ES-I3 (cell line): Measurements from ENCODE around the gene TMEM147.
A peak's percentile ranks its signal among the peaks of the same experiment; 100 is the strongest.

ENCODE experiments used
- H3K36me3 ChIP-seq: 2 replicates; pipeline ENCODE4 v1.6.1; 2013; ENCODE audit warnings: mild to moderate bottlenecking, low read length, control low read depth, moderate library complexity; ENCODE audit not compliant: insufficient read depth
- H3K4me1 ChIP-seq: 2 replicates; pipeline ENCODE4 v1.6.1; 2013; ENCODE audit warnings: mild to moderate bottlenecking, control low read depth, low read length; ENCODE audit not compliant: insufficient read depth
- H3K9ac ChIP-seq: 2 replicates; pipeline ENCODE4 v1.6.1; 2013; ENCODE audit warnings: low read depth, mild to moderate bottlenecking, low read length, moderate library complexity
- H3K9me3 ChIP-seq: 2 replicates; pipeline ENCODE4 v1.6.1; 2013; ENCODE audit warnings: mild to moderate bottlenecking, low read length, moderate library complexity; ENCODE audit not compliant: control insufficient read depth, insufficient read depth

The TMEM147 gene

GRCh38 chr19:35545001-35545854 lies at the start of gene TMEM147:
Gene TMEM147 (plus strand): TSS chr19:35545626. CDS start chr19:35545740, 114 bp downstream.
- peak within 1 kb of the TSS; percentile 91 for H3K9ac ChIP-seq
- H3K9me3 ChIP-seq: no peaks in the 10 kb centered on the region
- H3K4me1 ChIP-seq: peaks cover 5% of the 10 kb centered on the region; the same call in 1 of the 2 replicates
- peaks cover 3% of the 10 kb centered on the region; the same call in 1 of the 2 replicates for H3K36me3 ChIP-seq

- H3K4me1 ChIP-seq: no peaks in the 10 kb centered on the region
- no peaks in the 10 kb centered on the region for H3K36me3 ChIP-seq
- no peak overlapping the region for H3K9ac ChIP-seq
- H3K9me3 ChIP-seq: no peaks in the 10 kb centered on the region
Measured at GRCh38 chr19:35497406-35497805, 48.0 kb upstream of the TMEM147 start.

- Histone ChIP-seq H3K36me3 (no peaks in the 10 kb centered on the region), H3K4me1 (no peaks in the 10 kb centered on the region), H3K9me3 (no peaks in the 10 kb centered on the region), H3K9ac (no peak overlapping the region)
Measured at GRCh38 chr19:35498220-35498619, 47.2 kb upstream of the TMEM147 start.

- 0 out of 2 replicates have a peak, but pooled peaks cover under 1% of the 10 kb centered on the region for H3K36me3 ChIP-seq
- no peak overlapping the region for H3K9ac ChIP-seq
- no peaks in the 10 kb centered on the region for H3K4me1 ChIP-seq
- H3K9me3 ChIP-seq: no peaks in the 10 kb centered on the region
Measured at GRCh38 chr19:35498984-35499527, 46.4 kb upstream of the TMEM147 start.

GRCh38 chr19:35500611-35501010 lies 44.8 kb upstream of the TMEM147 start:
- Histone ChIP-seq H3K36me3 (peaks cover 14% of the 10 kb centered on the region), H3K4me1 (no peaks in the 10 kb centered on the region), H3K9ac (no peak overlapping the region), H3K9me3 (no peaks in the 10 kb centered on the region)

- Histone ChIP-seq H3K9ac (no peak overlapping the region), H3K9me3 (no peaks in the 10 kb centered on the region), H3K36me3 (peaks cover 19% of the 10 kb centered on the region), H3K4me1 (no peaks in the 10 kb centered on the region)
Measured at GRCh38 chr19:35501684-35502083, 43.7 kb upstream of the TMEM147 start.

- H3K9ac ChIP-seq: no peak overlapping the region
- peaks cover 19% of the 10 kb centered on the region for H3K36me3 ChIP-seq
Measured at GRCh38 chr19:35502751-35503150, 42.7 kb upstream of the TMEM147 start.

GRCh38 chr19:35506011-35506410 lies 39.4 kb upstream of the TMEM147 start:
- H3K9ac ChIP-seq: no peak overlapping the region
- H3K9me3 ChIP-seq: no peaks in the 10 kb centered on the region
- H3K36me3 ChIP-seq: peaks cover 23% of the 10 kb centered on the region
- 0 out of 2 replicates have a peak, but pooled peaks cover 3% of the 10 kb centered on the region for H3K4me1 ChIP-seq

More at GRCh38 chr19:35502751-35503150, 42.7 kb upstream of the TMEM147 start:
- no peaks in the 10 kb centered on the region for H3K9me3 ChIP-seq
- H3K4me1 ChIP-seq: no peaks in the 10 kb centered on the region

GRCh38 chr19:35507561-35507960 lies 37.9 kb upstream of the TMEM147 start:
- H3K36me3 ChIP-seq: peaks cover 23% of the 10 kb centered on the region
- H3K9me3 ChIP-seq: no peaks in the 10 kb centered on the region
- H3K9ac ChIP-seq: no peak overlapping the region
- 0 out of 2 replicates have a peak, but pooled peaks cover 3% of the 10 kb centered on the region for H3K4me1 ChIP-seq

GRCh38 chr19:35508129-35508528 lies 37.3 kb upstream of the TMEM147 start:
- Histone ChIP-seq H3K4me1 (peaks cover 7% of the 10 kb centered on the region; the same call in 1 of the 2 replicates), H3K9me3 (no peaks in the 10 kb centered on the region), H3K9ac (no peak overlapping the region; the same call in 1 of the 2 replicates), H3K36me3 (peaks cover 23% of the 10 kb centered on the region)

- Histone ChIP-seq H3K9me3 (no peaks in the 10 kb centered on the region), H3K9ac (peak overlapping the region; percentile 91), H3K36me3 (peaks cover 21% of the 10 kb centered on the region), H3K4me1 (peaks cover 10% of the 10 kb centered on the region; the same call in 1 of the 2 replicates)
Measured at GRCh38 chr19:35509018-35509652, 36.3 kb upstream of the TMEM147 start.

- Histone ChIP-seq H3K9ac (peak overlapping the region; percentile 91), H3K36me3 (peaks cover 14% of the 10 kb centered on the region), H3K4me1 (peaks cover 10% of the 10 kb centered on the region; the same call in 1 of the 2 replicates), H3K9me3 (no peaks in the 10 kb centered on the region)
Measured at GRCh38 chr19:35509861-35510625, 35.4 kb upstream of the TMEM147 start.

- Histone ChIP-seq H3K9me3 (no peaks in the 10 kb centered on the region), H3K4me1 (peaks cover 10% of the 10 kb centered on the region; the same call in 1 of the 2 replicates), H3K36me3 (peaks cover 9% of the 10 kb centered on the region), H3K9ac (peak overlapping the region; percentile 91; the same call in 1 of the 2 replicates)
Measured at GRCh38 chr19:35510626-35510964, 34.8 kb upstream of the TMEM147 start.

- Histone ChIP-seq H3K9me3 (no peaks in the 10 kb centered on the region), H3K36me3 (peaks cover 4% of the 10 kb centered on the region; the same call in 1 of the 2 replicates), H3K9ac (no peak overlapping the region), H3K4me1 (peaks cover 10% of the 10 kb centered on the region; the same call in 1 of the 2 replicates)
Measured at GRCh38 chr19:35511337-35511736, 34.1 kb upstream of the TMEM147 start.
